RWPE2 (cell line): ENCODE measurements around the gene AGTPBP1.
A peak's percentile ranks its signal among the peaks of the same experiment; 100 is the strongest.

Experiments used
- ATAC-seq: fragments of 200-7000 bp; cut with Tn5 transposase; 3 replicates; pipeline ENCODE4 v1.9.1; 2021; ENCODE audit warnings: low read depth
- DNase-seq: peaks from one replicate; pipeline ENCODE4 v3.0.0-alpha.2; 2020; ENCODE audit warnings: low spot score
- H3K27ac ChIP-seq: fragments of 450-650 bp; 2 replicates; pipeline ENCODE4 v1.5.1; 2017; ENCODE audit warnings: mild to moderate bottlenecking; ENCODE audit not compliant: poor library complexity, severe bottlenecking
- H3K27me3 ChIP-seq: fragments of 250-450 bp; sonication (Bioruptor Pico); 2 replicates; pipeline ENCODE4 v1.5.1; 2021; ENCODE audit warnings: mild to moderate bottlenecking, moderate library complexity; ENCODE audit not compliant: insufficient read depth, poor library complexity, severe bottlenecking
- H3K36me3 ChIP-seq: fragments of 250-450 bp; sonication (Bioruptor Pico); 2 replicates; pipeline ENCODE4 v1.5.1; 2020; ENCODE audit warnings: low read depth, mild to moderate bottlenecking, moderate library complexity
- H3K4me1 ChIP-seq: fragments of 250-450 bp; sonication (Bioruptor Pico); 2 replicates; pipeline ENCODE4 v1.5.1; 2021; ENCODE audit warnings: mild to moderate bottlenecking, moderate library complexity; ENCODE audit not compliant: insufficient read depth, poor library complexity, severe bottlenecking
- H3K4me3 ChIP-seq: fragments of 250-450 bp; sonication (Bioruptor Pico); 2 replicates; pipeline ENCODE4 v1.5.1; 2021; ENCODE audit warnings: mild to moderate bottlenecking, moderate library complexity; ENCODE audit not compliant: severe bottlenecking
- H3K9me3 ChIP-seq: fragments of 250-450 bp; sonication (Bioruptor Pico); 2 replicates; pipeline ENCODE4 v1.5.1; 2021; ENCODE audit warnings: mild to moderate bottlenecking, moderate library complexity; ENCODE audit not compliant: severe bottlenecking
- TF ChIP-seq, protein P1 (sequence below): fragments of 450-650 bp; IDR thresholded peaks from one replicate; pipeline ENCODE4 v1.5.1; 2017; ENCODE audit warnings: mild to moderate bottlenecking, moderate library complexity; ENCODE audit not compliant: poor library complexity, severe bottlenecking

The AGTPBP1 gene

GRCh38 chr9:85746309-85746708 is 4.6 kb upstream of the AGTPBP1 start:
- no peak overlapping the region for H3K27ac ChIP-seq
- no peak for DNase-seq
- H3K4me1 ChIP-seq: peaks cover 9% of the 10 kb centered on the region
- H3K4me3 ChIP-seq: no peak overlapping the region
- H3K9me3 ChIP-seq: no peaks in the 10 kb centered on the region
- H3K36me3 ChIP-seq: no peaks in the 10 kb centered on the region
- TF ChIP-seq, protein P1, sequence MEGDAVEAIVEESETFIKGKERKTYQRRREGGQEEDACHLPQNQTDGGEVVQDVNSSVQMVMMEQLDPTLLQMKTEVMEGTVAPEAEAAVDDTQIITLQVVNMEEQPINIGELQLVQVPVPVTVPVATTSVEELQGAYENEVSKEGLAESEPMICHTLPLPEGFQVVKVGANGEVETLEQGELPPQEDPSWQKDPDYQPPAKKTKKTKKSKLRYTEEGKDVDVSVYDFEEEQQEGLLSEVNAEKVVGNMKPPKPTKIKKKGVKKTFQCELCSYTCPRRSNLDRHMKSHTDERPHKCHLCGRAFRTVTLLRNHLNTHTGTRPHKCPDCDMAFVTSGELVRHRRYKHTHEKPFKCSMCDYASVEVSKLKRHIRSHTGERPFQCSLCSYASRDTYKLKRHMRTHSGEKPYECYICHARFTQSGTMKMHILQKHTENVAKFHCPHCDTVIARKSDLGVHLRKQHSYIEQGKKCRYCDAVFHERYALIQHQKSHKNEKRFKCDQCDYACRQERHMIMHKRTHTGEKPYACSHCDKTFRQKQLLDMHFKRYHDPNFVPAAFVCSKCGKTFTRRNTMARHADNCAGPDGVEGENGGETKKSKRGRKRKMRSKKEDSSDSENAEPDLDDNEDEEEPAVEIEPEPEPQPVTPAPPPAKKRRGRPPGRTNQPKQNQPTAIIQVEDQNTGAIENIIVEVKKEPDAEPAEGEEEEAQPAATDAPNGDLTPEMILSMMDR: no peak
- ATAC-seq: no peak
- H3K27me3 ChIP-seq: peaks cover 8% of the 10 kb centered on the region

- Histone ChIP-seq H3K36me3 (no peaks in the 10 kb centered on the region), H3K9me3 (no peaks in the 10 kb centered on the region), H3K4me3 (no peak overlapping the region), H3K4me1 (peaks cover 12% of the 10 kb centered on the region), H3K27me3 (peaks cover 8% of the 10 kb centered on the region), H3K27ac (no peak overlapping the region)
- no peak for ATAC-seq
- TF ChIP-seq, protein P1: no peak
- DNase-seq: no peak
These were observed 3.4 kb upstream of the AGTPBP1 start for GRCh38 chr9:85745203-85745602.

DNA sequence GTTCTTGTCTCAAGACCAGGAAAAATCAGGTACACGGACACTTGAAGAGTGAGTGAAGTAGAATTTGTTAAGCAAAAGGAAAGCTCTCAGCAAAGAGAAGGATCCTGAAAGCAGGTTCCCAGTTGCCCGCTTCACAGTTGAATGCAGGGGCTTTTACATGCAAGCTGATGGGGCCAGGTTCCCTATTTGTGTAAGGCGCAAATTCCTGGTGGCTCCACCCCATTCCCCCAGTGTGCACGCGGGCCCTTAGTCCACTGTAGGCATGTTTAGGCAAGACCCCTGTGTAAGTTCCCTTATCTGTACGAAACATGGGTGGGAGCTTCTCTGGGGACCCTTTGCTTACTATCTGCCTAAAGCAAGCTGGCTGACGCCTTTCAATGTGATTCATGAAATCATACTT is 2.7 kb upstream of the AGTPBP1 start:
- no peaks in the 10 kb centered on the region for H3K9me3 ChIP-seq
- no peak overlapping the region for H3K27ac ChIP-seq
- peaks cover 12% of the 10 kb centered on the region for H3K4me1 ChIP-seq
- DNase-seq (no peak), ATAC-seq (no peak)
- H3K36me3 ChIP-seq: no peaks in the 10 kb centered on the region
- peaks cover 8% of the 10 kb centered on the region for H3K27me3 ChIP-seq
- no peak overlapping the region for H3K4me3 ChIP-seq
- TF ChIP-seq, protein P1: no peak

GRCh38 chr9:85743275-85744128 is 1.7 kb upstream of the AGTPBP1 start:
- TF ChIP-seq, protein P1: no peak
- Histone ChIP-seq H3K27me3 (peaks cover 8% of the 10 kb centered on the region), H3K4me3 (no peak overlapping the region), H3K27ac (peak overlapping the region; percentile 54), H3K36me3 (no peaks in the 10 kb centered on the region), H3K4me1 (peaks cover 12% of the 10 kb centered on the region), H3K9me3 (no peaks in the 10 kb centered on the region)
- peak; percentile 55 for ATAC-seq
- no peak for DNase-seq

DNA sequence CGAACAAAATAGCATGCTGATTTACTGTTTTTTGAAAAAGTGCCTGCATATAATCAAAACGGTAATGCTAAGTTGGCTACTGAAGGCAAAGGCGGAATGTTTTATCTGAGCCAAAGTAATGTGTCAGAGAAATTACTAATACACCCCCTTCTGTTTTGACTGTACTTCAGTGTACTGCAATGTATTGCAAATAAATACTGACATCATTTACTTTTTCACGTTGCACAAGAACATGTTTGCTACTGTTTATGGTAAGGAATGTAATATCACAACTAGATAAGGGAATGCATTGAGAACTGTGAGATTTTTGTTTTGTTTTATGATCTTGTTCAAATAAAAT is 813 bp upstream of the AGTPBP1 start:
- Histone ChIP-seq H3K27me3 (peaks cover 8% of the 10 kb centered on the region), H3K27ac (peak overlapping the region; percentile 54), H3K36me3 (no peaks in the 10 kb centered on the region), H3K4me1 (peaks cover 12% of the 10 kb centered on the region), H3K4me3 (peak overlapping the region; percentile 94), H3K9me3 (no peaks in the 10 kb centered on the region)
- DNase-seq (no peak), ATAC-seq (peak; percentile 30; the same call in 2 of the 3 replicates)
- TF ChIP-seq, protein P1: no peak
